ENCODE data around the gene NAA20.
A peak's percentile ranks its signal among the peaks of the same experiment; 100 is the strongest.

Gene NAA20

GRCh38 chr20:19975436-19975799 lies 41.7 kb upstream of the NAA20 start:
- H3K9ac ChIP-seq (ENCODE audit: low read length) = peak overlapping the region; percentile 37
- H3K27me3 ChIP-seq (ENCODE audit: control insufficient read depth in 1 of 2, insufficient read depth in 2 of 2, low read length in 2 of 2) = no peaks in the 10 kb centered on the region
- H3K4me3 ChIP-seq (ENCODE audit: low read depth in 1 of 2, low read length in 2 of 2) = peak overlapping the region; percentile 58 to 71
- no peaks in the 10 kb centered on the region for H3K36me3 ChIP-seq (ENCODE audit: insufficient read depth, low read length)
- no peaks in the 10 kb centered on the region for H3K9me3 ChIP-seq (ENCODE audit: low read length)
- peaks cover 46% of the 10 kb centered on the region for H3K4me1 ChIP-seq (ENCODE audit: insufficient read depth, low read length)
- peak overlapping the region; percentile 88 for H3K27ac ChIP-seq (ENCODE audit: low read depth, low read length)

- Histone ChIP-seq H3K36me3 (ENCODE audit: insufficient read depth, low read length) (no peaks in the 10 kb centered on the region), H3K27ac (ENCODE audit: low read depth, low read length) (peak overlapping the region; percentile 88), H3K9me3 (ENCODE audit: low read length) (no peaks in the 10 kb centered on the region), H3K4me3 (ENCODE audit: low read depth in 1 of 2, low read length in 2 of 2) (peak overlapping the region; percentile 58 to 71), H3K9ac (ENCODE audit: low read length) (peak overlapping the region; percentile 37), H3K4me1 (ENCODE audit: insufficient read depth, low read length) (peaks cover 50% of the 10 kb centered on the region), H3K27me3 (ENCODE audit: control insufficient read depth in 1 of 2, insufficient read depth in 2 of 2, low read length in 2 of 2) (no peaks in the 10 kb centered on the region)
Measured at GRCh38 chr20:19975901-19976300, 41.3 kb upstream of the NAA20 start.

- Histone ChIP-seq H3K9ac (ENCODE audit: low read length) (peak overlapping the region; percentile 37), H3K27me3 (ENCODE audit: control insufficient read depth in 1 of 2, insufficient read depth in 2 of 2, low read length in 2 of 2) (no peaks in the 10 kb centered on the region), H3K4me1 (ENCODE audit: insufficient read depth, low read length) (peaks cover 59% of the 10 kb centered on the region), H3K36me3 (ENCODE audit: insufficient read depth, low read length) (no peaks in the 10 kb centered on the region), H3K4me3 (ENCODE audit: low read depth in 1 of 2, low read length in 2 of 2) (peak overlapping the region; percentile 58 to 71), H3K27ac (ENCODE audit: low read depth, low read length) (peak overlapping the region; percentile 88), H3K9me3 (ENCODE audit: low read length) (no peaks in the 10 kb centered on the region)
Measured at GRCh38 chr20:19976595-19977372, 40.4 kb upstream of the NAA20 start.

GRCh38 chr20:19977373-19977770 lies 39.8 kb upstream of the NAA20 start:
- Histone ChIP-seq H3K27me3 (ENCODE audit: control insufficient read depth in 1 of 2, insufficient read depth in 2 of 2, low read length in 2 of 2) (no peaks in the 10 kb centered on the region), H3K9me3 (ENCODE audit: low read length) (no peaks in the 10 kb centered on the region), H3K9ac (ENCODE audit: low read length) (peak overlapping the region; percentile 37), H3K4me1 (ENCODE audit: insufficient read depth, low read length) (peaks cover 60% of the 10 kb centered on the region), H3K27ac (ENCODE audit: low read depth, low read length) (peak overlapping the region; percentile 88), H3K4me3 (ENCODE audit: low read depth in 1 of 2, low read length in 2 of 2) (peak overlapping the region; percentile 21 to 71), H3K36me3 (ENCODE audit: insufficient read depth, low read length) (no peaks in the 10 kb centered on the region)

- no peaks in the 10 kb centered on the region for H3K9me3 ChIP-seq (ENCODE audit: low read length)
- H3K4me3 ChIP-seq (ENCODE audit: low read depth in 1 of 2, low read length in 2 of 2) = no peak overlapping the region
- H3K36me3 ChIP-seq (ENCODE audit: insufficient read depth, low read length) = no peaks in the 10 kb centered on the region
- H3K27ac ChIP-seq (ENCODE audit: low read depth, low read length) = peak overlapping the region; percentile 88
- peaks cover 52% of the 10 kb centered on the region for H3K4me1 ChIP-seq (ENCODE audit: insufficient read depth, low read length)
- no peaks in the 10 kb centered on the region for H3K27me3 ChIP-seq (ENCODE audit: control insufficient read depth in 1 of 2, insufficient read depth in 2 of 2, low read length in 2 of 2)
- no peak overlapping the region for H3K9ac ChIP-seq (ENCODE audit: low read length)
Measured at GRCh38 chr20:19978511-19979210, 38.5 kb upstream of the NAA20 start.

GRCh38 chr20:19981031-19981451 lies 36.1 kb upstream of the NAA20 start:
- no peak overlapping the region for H3K4me3 ChIP-seq (ENCODE audit: low read depth in 1 of 2, low read length in 2 of 2)
- no peaks in the 10 kb centered on the region for H3K27me3 ChIP-seq (ENCODE audit: control insufficient read depth in 1 of 2, insufficient read depth in 2 of 2, low read length in 2 of 2)
- H3K4me1 ChIP-seq (ENCODE audit: insufficient read depth, low read length) = peaks cover 56% of the 10 kb centered on the region
- no peak overlapping the region for H3K9ac ChIP-seq (ENCODE audit: low read length)
- H3K27ac ChIP-seq (ENCODE audit: low read depth, low read length) = no peak overlapping the region
- no peaks in the 10 kb centered on the region for H3K36me3 ChIP-seq (ENCODE audit: insufficient read depth, low read length)
- H3K9me3 ChIP-seq (ENCODE audit: low read length) = no peaks in the 10 kb centered on the region

- Histone ChIP-seq H3K9me3 (ENCODE audit: low read length) (no peaks in the 10 kb centered on the region), H3K4me1 (ENCODE audit: insufficient read depth, low read length) (peaks cover 45% of the 10 kb centered on the region), H3K27ac (ENCODE audit: low read depth, low read length) (no peak overlapping the region), H3K36me3 (ENCODE audit: insufficient read depth, low read length) (peaks cover 16% of the 10 kb centered on the region), H3K9ac (ENCODE audit: low read length) (no peak overlapping the region), H3K27me3 (ENCODE audit: control insufficient read depth in 1 of 2, insufficient read depth in 2 of 2, low read length in 2 of 2) (no peaks in the 10 kb centered on the region), H3K4me3 (ENCODE audit: low read depth in 1 of 2, low read length in 2 of 2) (no peak overlapping the region)
Measured at GRCh38 chr20:19986419-19986818, 30.7 kb upstream of the NAA20 start.

- no peaks in the 10 kb centered on the region for H3K27me3 ChIP-seq (ENCODE audit: control insufficient read depth in 1 of 2, insufficient read depth in 2 of 2, low read length in 2 of 2)
- peaks cover 44% of the 10 kb centered on the region for H3K4me1 ChIP-seq (ENCODE audit: insufficient read depth, low read length)
- no peaks in the 10 kb centered on the region for H3K9me3 ChIP-seq (ENCODE audit: low read length)
- peaks cover 21% of the 10 kb centered on the region for H3K36me3 ChIP-seq (ENCODE audit: insufficient read depth, low read length)
- no peak overlapping the region for H3K27ac ChIP-seq (ENCODE audit: low read depth, low read length)
- H3K9ac ChIP-seq (ENCODE audit: low read length) = no peak overlapping the region
- H3K4me3 ChIP-seq (ENCODE audit: low read depth in 1 of 2, low read length in 2 of 2) = no peak overlapping the region
Measured at GRCh38 chr20:19987046-19987445, 30.1 kb upstream of the NAA20 start.

- Histone ChIP-seq H3K36me3 (ENCODE audit: insufficient read depth, low read length) (peaks cover 25% of the 10 kb centered on the region), H3K9me3 (ENCODE audit: low read length) (no peaks in the 10 kb centered on the region), H3K9ac (ENCODE audit: low read length) (no peak overlapping the region), H3K4me1 (ENCODE audit: insufficient read depth, low read length) (peaks cover 63% of the 10 kb centered on the region), H3K27me3 (ENCODE audit: control insufficient read depth in 1 of 2, insufficient read depth in 2 of 2, low read length in 2 of 2) (no peaks in the 10 kb centered on the region), H3K4me3 (ENCODE audit: low read depth in 1 of 2, low read length in 2 of 2) (no peak overlapping the region), H3K27ac (ENCODE audit: low read depth, low read length) (no peak overlapping the region)
Measured at GRCh38 chr20:19990850-19991249, 26.3 kb upstream of the NAA20 start.

GRCh38 chr20:19991308-19991707 lies 25.9 kb upstream of the NAA20 start:
- Histone ChIP-seq H3K27ac (ENCODE audit: low read depth, low read length) (no peak overlapping the region), H3K36me3 (ENCODE audit: insufficient read depth, low read length) (peaks cover 25% of the 10 kb centered on the region), H3K9ac (ENCODE audit: low read length) (no peak overlapping the region), H3K27me3 (ENCODE audit: control insufficient read depth in 1 of 2, insufficient read depth in 2 of 2, low read length in 2 of 2) (no peaks in the 10 kb centered on the region), H3K4me3 (ENCODE audit: low read depth in 1 of 2, low read length in 2 of 2) (no peak overlapping the region), H3K9me3 (ENCODE audit: low read length) (no peaks in the 10 kb centered on the region), H3K4me1 (ENCODE audit: insufficient read depth, low read length) (peaks cover 58% of the 10 kb centered on the region)

GRCh38 chr20:19991854-19992253 lies 25.3 kb upstream of the NAA20 start:
- Histone ChIP-seq H3K27ac (ENCODE audit: low read depth, low read length) (no peak overlapping the region), H3K9me3 (ENCODE audit: low read length) (no peaks in the 10 kb centered on the region), H3K27me3 (ENCODE audit: control insufficient read depth in 1 of 2, insufficient read depth in 2 of 2, low read length in 2 of 2) (no peaks in the 10 kb centered on the region), H3K4me3 (ENCODE audit: low read depth in 1 of 2, low read length in 2 of 2) (no peak overlapping the region), H3K4me1 (ENCODE audit: insufficient read depth, low read length) (peaks cover 58% of the 10 kb centered on the region), H3K36me3 (ENCODE audit: insufficient read depth, low read length) (peaks cover 30% of the 10 kb centered on the region), H3K9ac (ENCODE audit: low read length) (no peak overlapping the region)

All from muscle layer of colon (tissue), 2 donors.